ENCODE measurements around the gene TTC4.
A peak's percentile ranks its signal among the peaks of the same experiment; 100 is the strongest.

TTC4 gene

DNA sequence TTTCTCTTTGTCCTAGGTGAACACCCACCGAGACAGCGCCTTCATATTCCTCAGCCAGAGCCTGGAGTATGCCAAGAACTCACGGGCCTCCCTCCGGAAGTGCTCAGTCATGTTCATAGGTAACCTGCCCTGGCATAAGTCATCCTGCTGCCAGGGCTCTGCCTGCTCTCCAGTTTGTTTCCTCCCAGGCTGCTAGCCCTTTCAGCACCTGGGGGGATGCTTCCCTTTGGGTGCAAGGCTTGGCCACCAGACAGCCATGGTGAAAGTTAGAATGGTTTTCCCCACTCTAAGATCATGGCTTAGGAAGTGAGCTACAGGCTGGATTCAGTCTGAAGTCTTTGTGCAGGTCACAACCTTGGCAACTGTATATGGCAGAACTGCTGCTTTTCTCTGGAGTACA, 9.2 kb upstream of the TTC4 start:
- H3K79me2 ChIP-seq (ENCODE audit: control insufficient read depth, insufficient read depth, low read length), result no peaks in the 10 kb centered on the region
- H3K36me3 ChIP-seq (ENCODE audit: control insufficient read depth, insufficient read depth, low read length), result no peaks in the 10 kb centered on the region
- no peak overlapping the region for H3K4me3 ChIP-seq (ENCODE audit: low read length)
- H4K8ac ChIP-seq (ENCODE audit: low read depth, low read length), result no peak overlapping the region
- H3K9ac ChIP-seq (ENCODE audit: low read length), result no peak overlapping the region
- no peaks in the 10 kb centered on the region for H3K79me1 ChIP-seq (ENCODE audit: low read length)
- H2BK120ac ChIP-seq (ENCODE audit: low read depth, low read length), result no peak overlapping the region
- H3K4ac ChIP-seq (ENCODE audit: low read depth, low read length), result no peak overlapping the region
- no peak overlapping the region for H2BK5ac ChIP-seq (ENCODE audit: low read length)
- no peaks in the 10 kb centered on the region for H3K27me3 ChIP-seq (ENCODE audit: insufficient read depth, low read length, poor library complexity)
- H3K18ac ChIP-seq (ENCODE audit: low read length), result no peak overlapping the region
- H3K4me2 ChIP-seq (ENCODE audit: low read length), result no peak overlapping the region
- no CpG with 5 or more reads among the region's 4 CpGs for WGBS (ENCODE audit: extremely low coverage, insufficient coverage, low lambda C conversion rate)
- no peak overlapping the region for H3K27ac ChIP-seq (ENCODE audit: low read depth, low read length)
- no peak for DNase-seq
- no peaks in the 10 kb centered on the region for H3K4me1 ChIP-seq (ENCODE audit: control insufficient read depth, low read depth, low read length)
- no peak overlapping the region for H3K23ac ChIP-seq (ENCODE audit: low read length)
- no peak overlapping the region for H3K56ac ChIP-seq (ENCODE audit: low read length)
- H4K5ac ChIP-seq (ENCODE audit: low read length), result no peak overlapping the region
- no peak overlapping the region for H2AK5ac ChIP-seq (ENCODE audit: low read length)
- no peak overlapping the region for H2BK15ac ChIP-seq (replicated peaks; ENCODE audit: low read depth)

DNA sequence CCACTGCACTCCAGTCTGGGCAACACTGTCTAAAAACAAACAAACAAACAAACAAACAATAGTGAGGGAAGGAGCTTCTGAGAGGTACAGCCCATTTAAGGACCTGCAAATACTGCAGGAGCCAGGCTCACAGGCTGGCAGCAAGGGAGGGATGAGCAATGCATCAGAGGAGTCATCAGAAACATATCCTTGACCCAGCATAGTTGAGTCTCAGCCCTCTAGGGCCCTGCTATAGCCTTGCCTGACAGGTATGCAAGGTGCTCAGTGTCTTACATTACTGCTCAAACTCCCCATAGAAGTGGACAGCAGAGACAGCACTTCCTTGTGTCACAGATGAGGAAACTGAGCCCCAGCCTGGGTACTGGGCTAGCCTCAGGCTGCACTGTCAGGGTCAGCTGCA, 7.3 kb upstream of the TTC4 start:
- Histone ChIP-seq H3K9ac (ENCODE audit: low read length) (no peak overlapping the region), H3K4me3 (ENCODE audit: low read length) (no peak overlapping the region), H3K36me3 (ENCODE audit: control insufficient read depth, insufficient read depth, low read length) (no peaks in the 10 kb centered on the region), H4K5ac (ENCODE audit: low read length) (no peak overlapping the region), H3K18ac (ENCODE audit: low read length) (no peak overlapping the region), H3K27ac (ENCODE audit: low read depth, low read length) (no peak overlapping the region), H4K8ac (ENCODE audit: low read depth, low read length) (no peak overlapping the region), H3K79me2 (ENCODE audit: control insufficient read depth, insufficient read depth, low read length) (no peaks in the 10 kb centered on the region), H3K4me2 (ENCODE audit: low read length) (no peak overlapping the region), H3K23ac (ENCODE audit: low read length) (no peak overlapping the region), H2BK15ac (replicated peaks; ENCODE audit: low read depth) (no peak overlapping the region), H2AK5ac (ENCODE audit: low read length) (no peak overlapping the region), H3K79me1 (ENCODE audit: low read length) (no peaks in the 10 kb centered on the region), H3K27me3 (ENCODE audit: insufficient read depth, low read length, poor library complexity) (no peaks in the 10 kb centered on the region), H3K4ac (ENCODE audit: low read depth, low read length) (no peak overlapping the region), H3K56ac (ENCODE audit: low read length) (no peak overlapping the region), H3K4me1 (ENCODE audit: control insufficient read depth, low read depth, low read length) (no peaks in the 10 kb centered on the region), H2BK120ac (ENCODE audit: low read depth, low read length) (no peak overlapping the region), H2BK5ac (ENCODE audit: low read length) (no peak overlapping the region)
- DNase-seq, result no peak

GRCh38 chr1:54709547-54710292, 5.9 kb upstream of the TTC4 start:
- Histone ChIP-seq H3K9ac (ENCODE audit: low read length) (no peak overlapping the region), H2BK5ac (ENCODE audit: low read length) (no peak overlapping the region), H3K4me3 (ENCODE audit: low read length) (no peak overlapping the region), H3K18ac (ENCODE audit: low read length) (no peak overlapping the region), H2BK120ac (ENCODE audit: low read depth, low read length) (no peak overlapping the region), H3K27ac (ENCODE audit: low read depth, low read length) (no peak overlapping the region), H3K79me2 (ENCODE audit: control insufficient read depth, insufficient read depth, low read length) (no peaks in the 10 kb centered on the region), H3K4me1 (ENCODE audit: control insufficient read depth, low read depth, low read length) (no peaks in the 10 kb centered on the region), H3K56ac (ENCODE audit: low read length) (no peak overlapping the region), H3K79me1 (ENCODE audit: low read length) (no peaks in the 10 kb centered on the region), H2BK15ac (replicated peaks; ENCODE audit: low read depth) (no peak overlapping the region), H3K4ac (ENCODE audit: low read depth, low read length) (no peak overlapping the region), H4K8ac (ENCODE audit: low read depth, low read length) (no peak overlapping the region), H4K5ac (ENCODE audit: low read length) (no peak overlapping the region), H3K23ac (ENCODE audit: low read length) (no peak overlapping the region), H3K27me3 (ENCODE audit: insufficient read depth, low read length, poor library complexity) (no peaks in the 10 kb centered on the region), H3K36me3 (ENCODE audit: control insufficient read depth, insufficient read depth, low read length) (no peaks in the 10 kb centered on the region), H2AK5ac (ENCODE audit: low read length) (no peak overlapping the region), H3K4me2 (ENCODE audit: low read length) (no peak overlapping the region)
- DNase-seq, result peak; percentile 32
- WGBS (ENCODE audit: extremely low coverage, insufficient coverage, low lambda C conversion rate), result no CpG with 5 or more reads among the region's 8 CpGs

GRCh38 chr1:54710434-54710833, 5.2 kb upstream of the TTC4 start:
- no peaks in the 10 kb centered on the region for H3K79me1 ChIP-seq (ENCODE audit: low read length)
- H3K18ac ChIP-seq (ENCODE audit: low read length), result no peak overlapping the region
- H3K79me2 ChIP-seq (ENCODE audit: control insufficient read depth, insufficient read depth, low read length), result no peaks in the 10 kb centered on the region
- no peaks in the 10 kb centered on the region for H3K4me1 ChIP-seq (ENCODE audit: control insufficient read depth, low read depth, low read length)
- no CpG with 5 or more reads among the region's 3 CpGs for WGBS (ENCODE audit: extremely low coverage, insufficient coverage, low lambda C conversion rate)
- H4K8ac ChIP-seq (ENCODE audit: low read depth, low read length), result no peak overlapping the region
- H3K9ac ChIP-seq (ENCODE audit: low read length), result no peak overlapping the region
- H3K4me2 ChIP-seq (ENCODE audit: low read length), result no peak overlapping the region
- H2BK120ac ChIP-seq (ENCODE audit: low read depth, low read length), result no peak overlapping the region
- H2BK15ac ChIP-seq (replicated peaks; ENCODE audit: low read depth), result no peak overlapping the region
- no peak overlapping the region for H3K56ac ChIP-seq (ENCODE audit: low read length)
- H2BK5ac ChIP-seq (ENCODE audit: low read length), result no peak overlapping the region
- H3K4me3 ChIP-seq (ENCODE audit: low read length), result no peak overlapping the region
- H4K5ac ChIP-seq (ENCODE audit: low read length), result no peak overlapping the region
- H3K27me3 ChIP-seq (ENCODE audit: insufficient read depth, low read length, poor library complexity), result no peaks in the 10 kb centered on the region
- H3K23ac ChIP-seq (ENCODE audit: low read length), result no peak overlapping the region
- H3K36me3 ChIP-seq (ENCODE audit: control insufficient read depth, insufficient read depth, low read length), result no peaks in the 10 kb centered on the region
- DNase-seq, result no peak
- H2AK5ac ChIP-seq (ENCODE audit: low read length), result no peak overlapping the region
- no peak overlapping the region for H3K27ac ChIP-seq (ENCODE audit: low read depth, low read length)
- no peak overlapping the region for H3K4ac ChIP-seq (ENCODE audit: low read depth, low read length)

DNA sequence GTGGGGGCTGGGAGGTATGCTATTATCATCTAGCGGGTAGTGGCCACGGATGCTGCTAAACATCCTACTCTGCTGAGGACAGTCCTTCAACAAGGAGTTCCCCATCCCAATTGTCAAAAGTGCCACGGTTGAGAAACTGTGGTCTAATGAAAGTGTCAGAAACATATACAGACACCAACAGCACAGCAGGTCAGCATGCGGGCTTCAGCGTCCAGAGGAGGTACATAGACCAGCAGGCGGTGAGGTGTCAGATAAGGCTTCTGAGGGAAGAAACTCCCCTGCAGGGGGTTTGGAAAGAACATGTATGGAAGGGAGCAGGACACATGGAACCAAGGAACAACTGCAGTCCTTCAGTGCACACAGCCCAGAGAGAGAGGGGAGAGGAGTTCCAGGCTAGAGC, 4.8 kb upstream of the TTC4 start:
- H3K4me3 ChIP-seq (ENCODE audit: low read length), result no peak overlapping the region
- H2BK5ac ChIP-seq (ENCODE audit: low read length), result no peak overlapping the region
- no peaks in the 10 kb centered on the region for H3K36me3 ChIP-seq (ENCODE audit: control insufficient read depth, insufficient read depth, low read length)
- no peak overlapping the region for H3K4ac ChIP-seq (ENCODE audit: low read depth, low read length)
- H3K27me3 ChIP-seq (ENCODE audit: insufficient read depth, low read length, poor library complexity), result no peaks in the 10 kb centered on the region
- no peak overlapping the region for H2BK120ac ChIP-seq (ENCODE audit: low read depth, low read length)
- no peak overlapping the region for H3K23ac ChIP-seq (ENCODE audit: low read length)
- H2AK5ac ChIP-seq (ENCODE audit: low read length), result no peak overlapping the region
- no peak overlapping the region for H3K4me2 ChIP-seq (ENCODE audit: low read length)
- no peaks in the 10 kb centered on the region for H3K4me1 ChIP-seq (ENCODE audit: control insufficient read depth, low read depth, low read length)
- no CpG with 5 or more reads among the region's 6 CpGs for WGBS (ENCODE audit: extremely low coverage, insufficient coverage, low lambda C conversion rate)
- H2BK15ac ChIP-seq (replicated peaks; ENCODE audit: low read depth), result no peak overlapping the region
- H3K18ac ChIP-seq (ENCODE audit: low read length), result no peak overlapping the region
- no peak overlapping the region for H4K5ac ChIP-seq (ENCODE audit: low read length)
- no peaks in the 10 kb centered on the region for H3K79me2 ChIP-seq (ENCODE audit: control insufficient read depth, insufficient read depth, low read length)
- no peak overlapping the region for H3K9ac ChIP-seq (ENCODE audit: low read length)
- no peaks in the 10 kb centered on the region for H3K79me1 ChIP-seq (ENCODE audit: low read length)
- peak; percentile 25 for DNase-seq
- H3K27ac ChIP-seq (ENCODE audit: low read depth, low read length), result no peak overlapping the region
- H4K8ac ChIP-seq (ENCODE audit: low read depth, low read length), result no peak overlapping the region
- H3K56ac ChIP-seq (ENCODE audit: low read length), result no peak overlapping the region

DNA sequence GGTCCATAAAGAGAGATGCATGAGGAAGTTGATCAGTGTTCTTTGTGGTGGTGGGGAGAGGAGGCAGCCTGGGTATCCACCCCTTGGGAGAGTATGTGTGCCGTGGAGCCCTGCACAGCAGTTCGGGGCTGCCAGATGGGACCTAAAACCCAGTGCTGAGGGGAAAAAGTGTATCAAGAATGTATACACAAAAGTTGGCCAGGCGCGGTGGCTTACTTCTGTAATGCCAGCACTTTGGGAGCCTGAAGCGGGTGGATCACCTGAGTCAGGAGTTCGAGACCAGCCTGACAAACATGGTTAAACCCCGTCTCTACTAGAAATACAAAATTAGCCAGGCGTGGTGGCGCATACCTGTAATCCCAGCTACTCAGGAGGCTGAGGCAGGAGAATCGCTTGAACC, 4.1 kb upstream of the TTC4 start:
- no peaks in the 10 kb centered on the region for H3K79me1 ChIP-seq (ENCODE audit: low read length)
- H2BK120ac ChIP-seq (ENCODE audit: low read depth, low read length), result no peak overlapping the region
- no peak overlapping the region for H2BK5ac ChIP-seq (ENCODE audit: low read length)
- no peak overlapping the region for H3K4me2 ChIP-seq (ENCODE audit: low read length)
- no peaks in the 10 kb centered on the region for H3K27me3 ChIP-seq (ENCODE audit: insufficient read depth, low read length, poor library complexity)
- no peaks in the 10 kb centered on the region for H3K36me3 ChIP-seq (ENCODE audit: control insufficient read depth, insufficient read depth, low read length)
- no peak overlapping the region for H4K5ac ChIP-seq (ENCODE audit: low read length)
- H3K56ac ChIP-seq (ENCODE audit: low read length), result no peak overlapping the region
- H3K18ac ChIP-seq (ENCODE audit: low read length), result no peak overlapping the region
- H3K27ac ChIP-seq (ENCODE audit: low read depth, low read length), result no peak overlapping the region
- no peaks in the 10 kb centered on the region for H3K4me1 ChIP-seq (ENCODE audit: control insufficient read depth, low read depth, low read length)
- DNase-seq, result no peak
- H2AK5ac ChIP-seq (ENCODE audit: low read length), result no peak overlapping the region
- H3K9ac ChIP-seq (ENCODE audit: low read length), result no peak overlapping the region
- H4K8ac ChIP-seq (ENCODE audit: low read depth, low read length), result no peak overlapping the region
- H3K4ac ChIP-seq (ENCODE audit: low read depth, low read length), result no peak overlapping the region
- H3K4me3 ChIP-seq (ENCODE audit: low read length), result no peak overlapping the region
- H3K79me2 ChIP-seq (ENCODE audit: control insufficient read depth, insufficient read depth, low read length), result peaks cover 2% of the 10 kb centered on the region
- H2BK15ac ChIP-seq (replicated peaks; ENCODE audit: low read depth), result no peak overlapping the region
- WGBS (ENCODE audit: extremely low coverage, insufficient coverage, low lambda C conversion rate), result no CpG with 5 or more reads among the region's 10 CpGs
- no peak overlapping the region for H3K23ac ChIP-seq (ENCODE audit: low read length)

All from mesendoderm (in vitro differentiated cells).